PC-9 (cell line): Measurements from ENCODE around the gene CCL20. TPM values are rescaled to one million over a fixed set of nuclear protein-coding genes. Genes with fewer than 3 reads are reported as not detected.

ENCODE experiments used
- BruUV-seq: library from RNA; stranded (reverse); fragments of 400-500 nt; replicated peaks from 2 replicates; lab custom pipeline; 2021; lab: Mats Ljungman, UMichigan
- CTCF ChIA-PET: fragments of 300-600 bp; sonication (Branson Sonifier 250); formaldehyde crosslinking; loops from one replicate; lab custom pipeline; 2022; ENCODE audit warnings: antibody characterized with exemption; lab: Charles Lee
- POLR2A ChIA-PET: fragments of 300-600 bp; sonication (Branson Sonifier 250); formaldehyde crosslinking; loops from one replicate; lab custom pipeline; 2022; ENCODE audit warnings: antibody characterized with exemption; ENCODE audit not compliant: unreplicated experiment; lab: Charles Lee
- DNase-seq, 2 experiments: peaks; one replicate each; pipeline versions ENCODE4 v3.0.0 to v3.0.0-alpha.2; 2015 to 2022; ENCODE audit warnings: mixed read lengths in 1 of 2
- H2AFZ ChIP-seq: fragments of 200-600 bp; sonication (generic); 2 replicates; pipeline ENCODE4 v1.8.1; 2017; ENCODE audit warnings: antibody characterized with exemption
- H3F3A ChIP-seq: fragments of 200-600 bp; sonication (generic); 2 replicates; pipeline ENCODE4 v1.8.1; 2017; ENCODE audit warnings: antibody characterized with exemption, mild to moderate bottlenecking, low read depth; ENCODE audit not compliant: insufficient read depth
- H3K27ac ChIP-seq: fragments of 200-600 bp; sonication (generic); 2 replicates; pipeline ENCODE4 v1.6.1; 2016; ENCODE audit warnings: mixed run types
- H3K27me3 ChIP-seq: fragments of 200-600 bp; sonication (generic); 2 replicates; pipeline ENCODE4 v1.6.1; 2016; ENCODE audit warnings: low read depth, mixed run types; ENCODE audit not compliant: insufficient read depth
- H3K36me3 ChIP-seq: fragments of 200-600 bp; sonication (generic); 2 replicates; pipeline ENCODE4 v1.6.1; 2016; ENCODE audit warnings: low read depth, mixed run types
- H3K4me1 ChIP-seq: fragments of 200-600 bp; sonication (generic); replicated peaks from 2 replicates; pipeline ENCODE4 v1.6.1; 2016; ENCODE audit warnings: mixed run types; ENCODE audit not compliant: insufficient read depth
- H3K4me2 ChIP-seq: fragments of 200-600 bp; sonication (generic); 2 replicates; pipeline ENCODE4 v1.6.1; 2017; ENCODE audit warnings: mixed run types
- H3K4me3 ChIP-seq: fragments of 200-600 bp; sonication (generic); 2 replicates; pipeline ENCODE4 v1.6.1; 2016; ENCODE audit warnings: mixed run types
- H3K79me2 ChIP-seq: fragments of 200-600 bp; sonication (generic); 2 replicates; pipeline ENCODE4 v1.6.1; 2017; ENCODE audit warnings: low read depth, mixed run types
- H3K9me2 ChIP-seq: fragments of 200-600 bp; sonication (generic); 2 replicates; pipeline ENCODE4 v1.8.1; 2017; ENCODE audit warnings: mild to moderate bottlenecking; ENCODE audit not compliant: insufficient read depth
- H3K9me3 ChIP-seq: fragments of 200-600 bp; sonication (generic); 2 replicates; pipeline ENCODE4 v1.8.1; 2016; ENCODE audit warnings: low read depth; ENCODE audit not compliant: insufficient read depth
- H4K20me1 ChIP-seq: fragments of 200-600 bp; sonication (generic); 2 replicates; pipeline ENCODE4 v1.8.1; 2017; ENCODE audit not compliant: insufficient read depth
- EZH2 ChIP-seq: fragments of 200-600 bp; sonication (generic); IDR thresholded peaks from 2 replicates; pipeline ENCODE4 v1.8.0; 2017; ENCODE audit warnings: antibody characterized with exemption, low read depth
- intact Hi-C: fragments of 100-400 bp; cut with micrococcal nuclease; formaldehyde crosslinking; loops from one replicate; pipeline ENCODE4 v1.10.0; 2022; ENCODE audit not compliant: unreplicated experiment
- total RNA-seq: library from RNA; stranded (reverse); gene quantifications from 2 replicates; pipeline ENCODE4 v1.2.3, GENCODE V29; 2021
- TF ChIP-seq, protein P1 (sequence below): fragments of 200-600 bp; sonication (generic); conservative IDR thresholded peaks from 2 replicates; pipeline ENCODE4 v1.6.1; 2017; ENCODE audit warnings: mixed run types, antibody characterized with exemption, mild to moderate bottlenecking, moderate library complexity

Gene CCL20
- total RNA-seq, 1 experiment from 2014 or later: not detected

GRCh38 chr2:227805578-227805977 is 8.1 kb upstream of the CCL20 start:
- CTCF ChIA-PET: no interaction called here
- Histone ChIP-seq H3K79me2 (no peaks in the 10 kb centered on the region), H3K4me2 (no peak overlapping the region), H4K20me1 (no peaks in the 10 kb centered on the region), H3K9me2 (no peaks in the 10 kb centered on the region), H3K36me3 (no peaks in the 10 kb centered on the region), H3F3A (peaks cover 7% of the 10 kb centered on the region), H3K27me3 (no peaks in the 10 kb centered on the region), H3K9me3 (peaks cover 14% of the 10 kb centered on the region), H3K4me3 (no peak overlapping the region), H3K27ac (no peak overlapping the region), H2AFZ (no peak overlapping the region), H3K4me1 (peaks cover 14% of the 10 kb centered on the region)
- no TSS peak for BruUV-seq
- intact Hi-C loops: no loop called here
- TF ChIP-seq, protein P1, sequence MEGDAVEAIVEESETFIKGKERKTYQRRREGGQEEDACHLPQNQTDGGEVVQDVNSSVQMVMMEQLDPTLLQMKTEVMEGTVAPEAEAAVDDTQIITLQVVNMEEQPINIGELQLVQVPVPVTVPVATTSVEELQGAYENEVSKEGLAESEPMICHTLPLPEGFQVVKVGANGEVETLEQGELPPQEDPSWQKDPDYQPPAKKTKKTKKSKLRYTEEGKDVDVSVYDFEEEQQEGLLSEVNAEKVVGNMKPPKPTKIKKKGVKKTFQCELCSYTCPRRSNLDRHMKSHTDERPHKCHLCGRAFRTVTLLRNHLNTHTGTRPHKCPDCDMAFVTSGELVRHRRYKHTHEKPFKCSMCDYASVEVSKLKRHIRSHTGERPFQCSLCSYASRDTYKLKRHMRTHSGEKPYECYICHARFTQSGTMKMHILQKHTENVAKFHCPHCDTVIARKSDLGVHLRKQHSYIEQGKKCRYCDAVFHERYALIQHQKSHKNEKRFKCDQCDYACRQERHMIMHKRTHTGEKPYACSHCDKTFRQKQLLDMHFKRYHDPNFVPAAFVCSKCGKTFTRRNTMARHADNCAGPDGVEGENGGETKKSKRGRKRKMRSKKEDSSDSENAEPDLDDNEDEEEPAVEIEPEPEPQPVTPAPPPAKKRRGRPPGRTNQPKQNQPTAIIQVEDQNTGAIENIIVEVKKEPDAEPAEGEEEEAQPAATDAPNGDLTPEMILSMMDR: no peak
- TF ChIP-seq EZH2: no peak
- POLR2A ChIA-PET: no interaction called here
- no peak for DNase-seq

- no peaks in the 10 kb centered on the region for H3K36me3 ChIP-seq
- CTCF ChIA-PET: no interaction called here
Observed at GRCh38 chr2:227808936-227809335, 4.7 kb upstream of the CCL20 start.

GRCh38 chr2:227812001-227812400 is 1.6 kb upstream of the CCL20 start:
- H4K20me1 ChIP-seq: no peaks in the 10 kb centered on the region
- H3F3A ChIP-seq: peaks cover 9% of the 10 kb centered on the region
- H3K27ac ChIP-seq: no peak overlapping the region
- peaks cover 22% of the 10 kb centered on the region for H3K9me3 ChIP-seq
- H3K4me3 ChIP-seq: no peak overlapping the region
- H3K27me3 ChIP-seq: no peaks in the 10 kb centered on the region
- TF ChIP-seq, protein P1: no peak
- TF ChIP-seq EZH2: no peak
- H2AFZ ChIP-seq: no peak overlapping the region
- no TSS peak for BruUV-seq
- no peaks in the 10 kb centered on the region for H3K9me2 ChIP-seq
- CTCF ChIA-PET: no interaction called here
- H3K4me2 ChIP-seq: no peak overlapping the region
- H3K4me1 ChIP-seq: peaks cover 24% of the 10 kb centered on the region
- DNase-seq: no peak
- peaks cover 7% of the 10 kb centered on the region; the same call in 1 of the 2 replicates for H3K79me2 ChIP-seq
- POLR2A ChIA-PET: no interaction called here
- intact Hi-C loops: no loop called here
- H3K36me3 ChIP-seq: no peaks in the 10 kb centered on the region

More at GRCh38 chr2:227808936-227809335, 4.7 kb upstream of the CCL20 start:
- H3K9me2 ChIP-seq: no peaks in the 10 kb centered on the region
- no peaks in the 10 kb centered on the region for H4K20me1 ChIP-seq
- H3K79me2 ChIP-seq: no peaks in the 10 kb centered on the region
- DNase-seq: no peak
- H3K4me2 ChIP-seq: no peak overlapping the region
- no peak overlapping the region for H3K27ac ChIP-seq
- BruUV-seq: no TSS peak
- no peak overlapping the region for H3K4me3 ChIP-seq
- H3K4me1 ChIP-seq: no peaks in the 10 kb centered on the region
- intact Hi-C loops: no loop called here
- no peak for TF ChIP-seq EZH2
- TF ChIP-seq, protein P1: no peak
- H3K27me3 ChIP-seq: no peaks in the 10 kb centered on the region
- POLR2A ChIA-PET: no interaction called here
- no peak overlapping the region for H2AFZ ChIP-seq
- H3K9me3 ChIP-seq: peaks cover 14% of the 10 kb centered on the region
- H3F3A ChIP-seq: no peaks in the 10 kb centered on the region
